GM12875 (cell line): Measurements from ENCODE around the gene MRPS26.

Experiments used
- H3K4me3 ChIP-seq: one replicate; pipeline ENCODE4 v1.5.1; 2011; ENCODE audit warnings: low read depth, low read length, control low read depth
- CTCF ChIP-seq: IDR thresholded peaks from 2 replicates; pipeline ENCODE4 v1.5.1; 2011; ENCODE audit warnings: low read depth, mild to moderate bottlenecking, control low read depth, inconsistent platforms, low read length, moderate library complexity, borderline replicate concordance; ENCODE audit not compliant: insufficient read depth

MRPS26 gene

GRCh38 chr20:3042625-3043024, 3.2 kb upstream of the MRPS26 start:
- H3K4me3 ChIP-seq = no peak overlapping the region
- TF ChIP-seq CTCF = no peak

GRCh38 chr20:3043322-3043721, 2.5 kb upstream of the MRPS26 start, which contains the start of gene GNRH2:
GNRH2 (plus strand) TSS chr20:3043622; CDS start chr20:3044415, 793 bp downstream.
- no peak for TF ChIP-seq CTCF

GRCh38 chr20:3044336-3044965, 1.4 kb upstream of the MRPS26 start:
- H3K4me3 ChIP-seq = no peak overlapping the region
- no peak for TF ChIP-seq CTCF

More at GRCh38 chr20:3043322-3043721, 2.5 kb upstream of the MRPS26 start, which contains the start of gene GNRH2:
- H3K4me3 ChIP-seq = no peak within 1 kb of the TSS

- peak overlapping the region; percentile 75 for H3K4me3 ChIP-seq
- TF ChIP-seq CTCF = no peak
Observed at GRCh38 chr20:3045042-3045815, 623 bp upstream of the MRPS26 start.

- peak overlapping the region; percentile 75 for H3K4me3 ChIP-seq
- TF ChIP-seq CTCF = no peak
Observed at GRCh38 chr20:3046677-3047462, 1.0 kb downstream of the MRPS26 start.

GRCh38 chr20:3047486-3048419, 1.9 kb downstream of the MRPS26 start:
- no peak overlapping the region for H3K4me3 ChIP-seq
- TF ChIP-seq CTCF = no peak
